ENCODE results near the gene DNAJB14. TPM values are rescaled to one million over a fixed set of nuclear protein-coding genes. Genes with fewer than 3 reads are reported as not detected.

The DNAJB14 gene
- total and polyA plus RNA-seq, 2 donors (not counting 1 experiment from before 2014, with no cell fraction given), result 14.4 to 64.9 TPM

DNA sequence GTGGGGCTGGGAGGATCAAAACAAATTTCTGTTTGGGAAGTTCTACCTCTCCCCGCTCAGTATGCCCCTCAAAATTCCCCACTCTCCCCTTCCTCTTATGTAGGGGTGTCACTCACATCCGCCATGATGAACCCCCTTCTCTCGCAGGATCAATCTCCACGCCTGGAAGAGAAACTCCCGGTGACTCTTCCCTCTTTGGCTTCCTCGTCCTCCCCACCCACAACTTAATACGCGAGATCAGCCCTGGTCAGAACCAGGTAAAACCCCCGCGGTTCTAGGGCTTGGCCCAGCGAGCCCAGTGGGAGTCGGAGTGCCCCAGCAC is 52.6 kb downstream of the DNAJB14 start:
- Histone ChIP-seq H3K36me3 (replicated peaks in 1 of 2; ENCODE audit: control extremely low read depth in 1 of 2, control insufficient read depth in 1 of 2, extremely low read depth in 1 of 2, insufficient read depth in 2 of 2, low read length in 1 of 2) (peaks cover 4 to 6% of the 10 kb centered on the region in 2 experiments), H3K4me2 (replicated peaks; ENCODE audit: low read depth, low read length, poor library complexity, severe bottlenecking) (peak overlapping the region; percentile 95), H3K27me3 (replicated peaks in 1 of 4; ENCODE audit: control extremely low read depth in 1 of 4, control insufficient read depth in 3 of 4, insufficient read depth in 4 of 4, low read length in 3 of 4) (no peaks in the 10 kb centered on the region), H3K4me3 (ENCODE audit: control extremely low read depth in 1 of 5, extremely low read depth in 1 of 5, insufficient read depth in 1 of 5, low read depth in 2 of 5, low read length in 4 of 5) (peak overlapping the region; percentile 32 to 94 (median 79)), H2AFZ (ENCODE audit: insufficient read depth, low read depth, low read length, poor library complexity, severe bottlenecking) (peak overlapping the region; percentile 85), H4K20me1 (ENCODE audit: control insufficient read depth, insufficient read depth, low read length, poor library complexity, severe bottlenecking) (no peaks in the 10 kb centered on the region), H3K4me1 (ENCODE audit: control insufficient read depth in 2 of 2, insufficient read depth in 2 of 2, low read length in 2 of 2) (peaks cover 14 to 18% of the 10 kb centered on the region in 2 donors), H3K9me3 (ENCODE audit: control extremely low read depth in 1 of 3, control insufficient read depth in 2 of 3, insufficient read depth in 1 of 3, low read length in 2 of 3) (no peaks in the 10 kb centered on the region), H3K27ac (ENCODE audit: low read length in 2 of 2) (peak overlapping the region; percentile 74 to 97), H3K79me2 (ENCODE audit: control insufficient read depth, insufficient read depth, low read length) (peaks cover 37% of the 10 kb centered on the region), H3K9ac (ENCODE audit: low read length) (peak overlapping the region; percentile 89)
- Mint-ChIP-seq H3K9me3 (ENCODE audit: insufficient read depth) (no peaks in the 10 kb centered on the region), H3K27ac (peak overlapping the region; percentile 95), H3K4me1 (peaks cover 34% of the 10 kb centered on the region), H3K27me3 (no peaks in the 10 kb centered on the region), H3K4me3 (peak overlapping the region; percentile 98)
- DNase-seq (no peak), ATAC-seq (ENCODE audit: low read depth) (no peak)
- intact Hi-C loops (cut with micrococcal nuclease), result loop anchor here (1.0 to 5.0 kb wide), 5 partner anchors 36 to 899 kb away; partner anchors contain the start of genes DAPP1 and METAP1
- TF ChIP-seq EZH2 (IDR thresholded peaks at IDR 0.05; ENCODE audit: borderline replicate concordance, insufficient read depth, low read depth, low read length, poor library complexity, severe bottlenecking), result no peak
- TF ChIP-seq, protein P1, sequence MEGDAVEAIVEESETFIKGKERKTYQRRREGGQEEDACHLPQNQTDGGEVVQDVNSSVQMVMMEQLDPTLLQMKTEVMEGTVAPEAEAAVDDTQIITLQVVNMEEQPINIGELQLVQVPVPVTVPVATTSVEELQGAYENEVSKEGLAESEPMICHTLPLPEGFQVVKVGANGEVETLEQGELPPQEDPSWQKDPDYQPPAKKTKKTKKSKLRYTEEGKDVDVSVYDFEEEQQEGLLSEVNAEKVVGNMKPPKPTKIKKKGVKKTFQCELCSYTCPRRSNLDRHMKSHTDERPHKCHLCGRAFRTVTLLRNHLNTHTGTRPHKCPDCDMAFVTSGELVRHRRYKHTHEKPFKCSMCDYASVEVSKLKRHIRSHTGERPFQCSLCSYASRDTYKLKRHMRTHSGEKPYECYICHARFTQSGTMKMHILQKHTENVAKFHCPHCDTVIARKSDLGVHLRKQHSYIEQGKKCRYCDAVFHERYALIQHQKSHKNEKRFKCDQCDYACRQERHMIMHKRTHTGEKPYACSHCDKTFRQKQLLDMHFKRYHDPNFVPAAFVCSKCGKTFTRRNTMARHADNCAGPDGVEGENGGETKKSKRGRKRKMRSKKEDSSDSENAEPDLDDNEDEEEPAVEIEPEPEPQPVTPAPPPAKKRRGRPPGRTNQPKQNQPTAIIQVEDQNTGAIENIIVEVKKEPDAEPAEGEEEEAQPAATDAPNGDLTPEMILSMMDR (IDR thresholded peaks at IDR 0.05), result no peak
- ChIA-PET POLR2A (interaction anchor here (0.9 to 1.7 kb wide), 7 partner anchors 53 to 330 kb away, joined by 3 to 15 read pairs (median 5); partner anchors contain the start of genes DAPP1, DNAJB14, H2AZ1 and TRMT10A), CTCF (interaction anchor here (1.0 to 2.2 kb wide), 7 partner anchors 9 to 898 kb away, joined by 3 to 24 read pairs (median 8); partner anchors contain the start of genes DNAJB14, METAP1 and TRMT10A)
- 4% methylated on average over 12 of the region's 12 CpGs for WGBS (ENCODE audit: insufficient coverage)

DNA sequence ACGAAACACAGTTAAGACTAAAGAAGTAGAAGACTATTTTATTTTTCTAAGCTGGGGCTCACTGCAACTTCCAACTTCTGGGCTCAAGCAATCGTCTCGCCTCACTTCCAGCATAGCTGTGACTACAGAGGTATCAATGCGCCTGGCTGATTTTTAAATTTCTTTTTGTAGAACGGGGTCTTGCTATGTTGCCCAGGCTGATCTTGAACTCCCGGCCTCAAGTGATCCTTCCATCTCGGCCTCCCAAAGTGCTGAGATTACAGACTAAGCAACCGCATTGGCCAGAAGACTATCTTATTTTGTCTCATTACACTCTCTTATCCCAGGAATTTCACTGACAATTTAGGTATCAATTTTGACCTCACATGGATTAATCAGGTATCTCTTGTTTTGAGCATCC is 53.4 kb downstream of the DNAJB14 start:
- Histone ChIP-seq H3K27me3 (replicated peaks in 1 of 4; ENCODE audit: control extremely low read depth in 1 of 4, control insufficient read depth in 3 of 4, insufficient read depth in 4 of 4, low read length in 3 of 4) (no peaks in the 10 kb centered on the region), H3K4me1 (ENCODE audit: control insufficient read depth in 2 of 2, insufficient read depth in 2 of 2, low read length in 2 of 2) (peaks cover 14 to 18% of the 10 kb centered on the region in 2 donors), H3K27ac (ENCODE audit: low read length in 2 of 2) (no peak overlapping the region), H3K9ac (ENCODE audit: low read length) (no peak overlapping the region), H3K79me2 (ENCODE audit: control insufficient read depth, insufficient read depth, low read length) (peaks cover 38% of the 10 kb centered on the region), H3K36me3 (replicated peaks in 1 of 2; ENCODE audit: control extremely low read depth in 1 of 2, control insufficient read depth in 1 of 2, extremely low read depth in 1 of 2, insufficient read depth in 2 of 2, low read length in 1 of 2) (peaks cover 4 to 6% of the 10 kb centered on the region in 2 experiments), H3K4me3 (ENCODE audit: control extremely low read depth in 1 of 5, extremely low read depth in 1 of 5, insufficient read depth in 1 of 5, low read depth in 2 of 5, low read length in 4 of 5) (peak overlapping the region in 1 of 5 experiments; percentile 79), H3K9me3 (ENCODE audit: control extremely low read depth in 1 of 3, control insufficient read depth in 2 of 3, insufficient read depth in 1 of 3, low read length in 2 of 3) (no peaks in the 10 kb centered on the region), H2AFZ (ENCODE audit: insufficient read depth, low read depth, low read length, poor library complexity, severe bottlenecking) (no peak overlapping the region), H4K20me1 (ENCODE audit: control insufficient read depth, insufficient read depth, low read length, poor library complexity, severe bottlenecking) (no peaks in the 10 kb centered on the region), H3K4me2 (replicated peaks; ENCODE audit: low read depth, low read length, poor library complexity, severe bottlenecking) (peak overlapping the region; percentile 95)
- TF ChIP-seq EZH2 (IDR thresholded peaks at IDR 0.05; ENCODE audit: borderline replicate concordance, insufficient read depth, low read depth, low read length, poor library complexity, severe bottlenecking), result no peak
- TF ChIP-seq, protein P1 (IDR thresholded peaks at IDR 0.05), result no peak
- Mint-ChIP-seq H3K27me3 (no peaks in the 10 kb centered on the region), H3K27ac (peak overlapping the region; percentile 95), H3K4me3 (peak overlapping the region; percentile 98), H3K9me3 (ENCODE audit: insufficient read depth) (no peaks in the 10 kb centered on the region), H3K4me1 (peaks cover 34% of the 10 kb centered on the region)
- CTCF ChIA-PET, result no interaction called here
- POLR2A ChIA-PET, result interaction anchor here (1.7 kb wide), 1 partner anchor 54 kb away, joined by 8 read pairs; the partner anchor contains the start of gene DNAJB14
- 100% methylated on average over 6 of the region's 8 CpGs for WGBS (ENCODE audit: insufficient coverage)
- ATAC-seq (ENCODE audit: low read depth) (no peak), DNase-seq (no peak)
- intact Hi-C loops (cut with micrococcal nuclease), result loop anchor here (5.0 kb wide), 1 partner anchor 36 kb away; no protein-coding TSS in a partner anchor
